Breast epithelium (tissue), 4 donors: ENCODE measurements around the gene ACTN4. TPM values are rescaled to one million over a fixed set of nuclear protein-coding genes. Genes with fewer than 3 reads are reported as not detected.
A peak's percentile ranks its signal among the peaks of the same experiment; 100 is the strongest.

Source experiments
- DNase-seq, 2 donors: peaks; one replicate each; pipeline ENCODE4 v3.0.0-alpha.2; 2019; ENCODE audit warnings: low spot score in 2 of 2
- H3K27ac ChIP-seq, 2 donors: fragments of 200-600 bp; sonication (generic) in 1 of 2; one replicate each; pipeline ENCODE4 v1.5.1; 2016 to 2019; ENCODE audit warnings: mild to moderate bottlenecking in 1 of 2
- H3K27me3 ChIP-seq, 2 donors: fragments of 200-600 bp; sonication (generic) in 1 of 2; one replicate each; pipeline versions ENCODE4 v1.5.1 to v1.6.0; 2017 to 2019; ENCODE audit warnings: control low read depth in 1 of 2, mild to moderate bottlenecking in 1 of 2
- H3K36me3 ChIP-seq: fragments of 200-600 bp; one replicate; pipeline ENCODE4 v1.5.1; 2019
- H3K4me1 ChIP-seq, 2 donors: fragments of 200-600 bp; sonication (generic); one replicate each; pipeline ENCODE4 v1.5.1; 2016 to 2019; ENCODE audit warnings: control low read depth in 1 of 2
- H3K4me3 ChIP-seq, 3 donors: fragments of 200-600 bp; sonication (generic); 1 replicate in 2 of 3; 2 replicates in 1 of 3; pipeline ENCODE4 v1.5.1; 2016 to 2019; ENCODE audit warnings: mild to moderate bottlenecking in 3 of 3, moderate library complexity in 2 of 3
- H3K9me3 ChIP-seq, 2 donors: fragments of 200-600 bp; sonication (generic) in 1 of 2; one replicate each; pipeline ENCODE4 v1.5.1; 2016 to 2019; ENCODE audit warnings: control low read depth in 1 of 2
- CTCF ChIP-seq, 3 donors: fragments of 450-650 bp; IDR thresholded peaks; one replicate each; pipeline ENCODE4 v1.5.1; 2016 to 2017; ENCODE audit warnings: antibody characterized with exemption in 3 of 3, mild to moderate bottlenecking in 3 of 3, moderate library complexity in 3 of 3
- POLR2A ChIP-seq: fragments of 450-650 bp; IDR thresholded peaks from one replicate; pipeline ENCODE4 v1.6.1; 2016; ENCODE audit warnings: antibody characterized with exemption, mild to moderate bottlenecking, moderate library complexity
- POLR2AphosphoS5 ChIP-seq, 3 donors: sonication (generic); formaldehyde crosslinking; IDR thresholded peaks; one replicate each; pipeline ENCODE4 v1.6.1; 2017; ENCODE audit warnings: antibody characterized with exemption in 3 of 3
- intact Hi-C: fragments of 100-400 bp; cut with DNase I; formaldehyde crosslinking; loops from one replicate; pipeline ENCODE4 v1.15.1; 2023; ENCODE audit warnings: low total_unique reads
- total RNA-seq, 3 donors: library from RNA; depleted of rRNA; stranded (reverse); fragments of >200 nt; gene quantifications; one replicate each; pipeline ENCODE4 v1.1.0, GENCODE V29; 2016

The ACTN4 gene
- total RNA-seq, 3 donors from 2014 or later: 182 to 296 (median 269) TPM

- no peaks in the 10 kb centered on the region for H3K27me3 ChIP-seq
- TF ChIP-seq CTCF (IDR thresholded peaks at IDR 0.05): no peak
- TF ChIP-seq POLR2AphosphoS5 (IDR thresholded peaks at IDR 0.05): peak in 1 of 3 donors; percentile 35
- intact Hi-C loops: no loop called here
- H3K4me3 ChIP-seq: no peak overlapping the region
- peaks cover 17 to 27% of the 10 kb centered on the region in 2 donors for H3K4me1 ChIP-seq
- H3K9me3 ChIP-seq: no peaks in the 10 kb centered on the region
- no peak for DNase-seq
- H3K27ac ChIP-seq: peak overlapping the region; percentile 77 to 86
- peaks cover 15% of the 10 kb centered on the region for H3K36me3 ChIP-seq
Observed at GRCh38 chr19:38714354-38714778, 66.9 kb downstream of the ACTN4 start.

- no peak for TF ChIP-seq POLR2A
- no peak for TF ChIP-seq CTCF (IDR thresholded peaks at IDR 0.05)
- no peak for TF ChIP-seq POLR2AphosphoS5 (IDR thresholded peaks at IDR 0.05)
- no peaks in the 10 kb centered on the region for H3K9me3 ChIP-seq
- H3K36me3 ChIP-seq: peaks cover 10% of the 10 kb centered on the region
- peak overlapping the region in 1 of 2 donors; percentile 77 for H3K27ac ChIP-seq
- H3K4me3 ChIP-seq: no peak overlapping the region
- no peaks in the 10 kb centered on the region for H3K27me3 ChIP-seq
- no peak for DNase-seq
- intact Hi-C loops: no loop called here
- peaks cover 23 to 31% of the 10 kb centered on the region in 2 donors for H3K4me1 ChIP-seq
Observed at GRCh38 chr19:38715555-38715954, 68.1 kb downstream of the ACTN4 start.

GRCh38 chr19:38717051-38717450, 69.6 kb downstream of the ACTN4 start:
- Histone ChIP-seq H3K9me3 (no peaks in the 10 kb centered on the region), H3K4me1 (peaks cover 21 to 28% of the 10 kb centered on the region in 2 donors), H3K27me3 (no peaks in the 10 kb centered on the region), H3K4me3 (no peak overlapping the region), H3K27ac (peak overlapping the region in 1 of 2 donors; percentile 92), H3K36me3 (peaks cover 10% of the 10 kb centered on the region)
- intact Hi-C loops: no loop called here
- TF ChIP-seq POLR2AphosphoS5 (IDR thresholded peaks at IDR 0.05) (no peak), CTCF (IDR thresholded peaks at IDR 0.05) (no peak)
- DNase-seq: no peak

- Histone ChIP-seq H3K36me3 (peaks cover 10% of the 10 kb centered on the region), H3K4me3 (no peak overlapping the region), H3K9me3 (no peaks in the 10 kb centered on the region), H3K27me3 (no peaks in the 10 kb centered on the region), H3K4me1 (peaks cover 13 to 28% of the 10 kb centered on the region in 2 donors), H3K27ac (peak overlapping the region; percentile 82 to 92)
- intact Hi-C loops: no loop called here
- DNase-seq: no peak
- TF ChIP-seq CTCF (IDR thresholded peaks at IDR 0.05) (no peak), POLR2AphosphoS5 (IDR thresholded peaks at IDR 0.05) (no peak), POLR2A (no peak)
Observed at GRCh38 chr19:38717855-38718254, 70.4 kb downstream of the ACTN4 start.

GRCh38 chr19:38718747-38719543, 71.5 kb downstream of the ACTN4 start:
- no peak overlapping the region for H3K4me3 ChIP-seq
- no peak for TF ChIP-seq CTCF (IDR thresholded peaks at IDR 0.05)
- TF ChIP-seq POLR2AphosphoS5 (IDR thresholded peaks at IDR 0.05): no peak
- TF ChIP-seq POLR2A: no peak
- H3K27me3 ChIP-seq: no peaks in the 10 kb centered on the region
- H3K4me1 ChIP-seq: peaks cover 12 to 24% of the 10 kb centered on the region in 2 donors
- DNase-seq: no peak
- intact Hi-C loops: no loop called here
- H3K36me3 ChIP-seq: peaks cover 10% of the 10 kb centered on the region
- peak overlapping the region; percentile 82 to 92 for H3K27ac ChIP-seq
- H3K9me3 ChIP-seq: no peaks in the 10 kb centered on the region
